ENCODE results near the gene SDC3. TPM values are rescaled to one million over a fixed set of nuclear protein-coding genes. Genes with fewer than 3 reads are reported as not detected.

The SDC3 gene
- total and polyA plus RNA-seq, 10 of the 15 experiments (the other 5 are each of a cell fraction or from before 2014, with no cell fraction given) = under 0.01 to 0.46 (median 0.07) TPM; not detected in 2

GRCh38 chr1:30867537-30867936, 41.0 kb downstream of the SDC3 start (continued):
- TF ChIP-seq RCOR1 (conservative IDR thresholded peaks at IDR 0.05; ENCODE audit: low read depth, low read length) = no peak
- no peak for TF ChIP-seq STAT1 (conservative IDR thresholded peaks at IDR 0.05)
- no peak for TF ChIP-seq POLR2AphosphoS2 (IDR thresholded peaks at IDR 0.05; ENCODE audit: low read depth, low read length)
- no peak for TF ChIP-seq PML (IDR thresholded peaks at IDR 0.05; ENCODE audit: low read length)
- TF ChIP-seq ATF2 (IDR thresholded peaks at IDR 0.05; ENCODE audit: low read length) = no peak
- no peak for TF ChIP-seq RBBP5 (conservative IDR thresholded peaks at IDR 0.05)

- in situ Hi-C loops (cut with MboI) = no loop called here
- 11% methylated on average over 3 of the region's 3 CpGs for WGBS (ENCODE audit: insufficient coverage, insufficient replicate concordance, low lambda C conversion rate, missing lambda C conversion rate)
- Histone ChIP-seq H3K27me3 (replicated peaks in 1 of 2; ENCODE audit: control insufficient read depth in 2 of 2, insufficient read depth in 2 of 2, low read length in 1 of 2) (peaks cover 4 to 7% of the 10 kb centered on the region in 2 experiments; a peak in 3 of 4 replicates), H3K9me3 (replicated peaks; ENCODE audit: control insufficient read depth, insufficient read depth, low read length) (no peaks in the 10 kb centered on the region), H3K4me1 (ENCODE audit: control insufficient read depth, insufficient read depth, low read length) (peaks cover 9% of the 10 kb centered on the region), H3K4me3 (no peak overlapping the region), H3K4me2 (ENCODE audit: control insufficient read depth, insufficient read depth) (no peak overlapping the region), H4K20me1 (ENCODE audit: control insufficient read depth, insufficient read depth) (peaks cover 2% of the 10 kb centered on the region; the same call in 1 of the 2 replicates), H2AFZ (ENCODE audit: control insufficient read depth, low read depth, low read length) (no peak overlapping the region), H3K36me3 (ENCODE audit: control insufficient read depth in 2 of 2, insufficient read depth in 2 of 2, low read length in 1 of 2) (no peaks in the 10 kb centered on the region), H3K79me2 (ENCODE audit: control insufficient read depth, insufficient read depth, low read length) (no peaks in the 10 kb centered on the region), H3K27ac (ENCODE audit: control insufficient read depth, insufficient read depth) (no peak overlapping the region), H3K9ac (ENCODE audit: control insufficient read depth, insufficient read depth, low read length) (no peak overlapping the region)
- no peak for FAIRE-seq
- ChIA-PET POLR2A (interaction anchor here (0.5 to 0.6 kb wide), 2 partner anchors 95 to 142 kb away, joined by 3 read pairs; no protein-coding TSS in a partner anchor), CTCF (interaction anchor here (1.3 kb wide), 1 partner anchor 44 kb away, joined by 3 read pairs; no protein-coding TSS in a partner anchor), SMC1A (ENCODE audit: uncharacterized antibody, unreplicated experiment) (no interaction called here), RAD21 (ENCODE audit: unreplicated experiment) (interaction anchor here (0.7 to 1.2 kb wide), 2 partner anchors 8 to 65 kb away, joined by 3 to 7 read pairs; no protein-coding TSS in a partner anchor)
- ATAC-seq = no peak
- intact Hi-C loops (cut with micrococcal nuclease; ENCODE audit: unreplicated experiment) = no loop called here
- no TSS peak for BruUV-seq (replicated peaks)
- DNase-seq (ENCODE audit: low read depth, low spot score) = no peak
- TF ChIP-seq CREB1 (IDR thresholded peaks at IDR 0.05; ENCODE audit: low read depth) (no peak), DPF2 (IDR thresholded peaks at IDR 0.05) (no peak), KDM1A (IDR thresholded peaks at IDR 0.05; ENCODE audit: borderline replicate concordance) (no peak), BHLHE40 (IDR thresholded peaks at IDR 0.05; ENCODE audit: borderline replicate concordance in 1 of 2, low read depth in 2 of 2, low read length in 1 of 2) (no peak), SMAD1 (IDR thresholded peaks at IDR 0.05; ENCODE audit: low read depth, partially characterized antibody) (no peak), YY1 (IDR thresholded peaks at IDR 0.05; ENCODE audit: low read depth, low read length) (no peak), SUPT20H (IDR thresholded peaks at IDR 0.05; ENCODE audit: borderline replicate concordance, control insufficient read depth, low read depth, low read length) (no peak), NFYA (IDR thresholded peaks at IDR 0.05; ENCODE audit: borderline replicate concordance, low read depth, low read length) (no peak), CBX3 (IDR thresholded peaks at IDR 0.05; ENCODE audit: borderline replicate concordance, low read depth) (no peak), FOXK2 (IDR thresholded peaks at IDR 0.05) (no peak), ETV6 (conservative IDR thresholded peaks at IDR 0.05 in 1 of 2, IDR thresholded peaks at IDR 0.05 in 1 of 2; ENCODE audit: borderline replicate concordance in 1 of 2, low read depth in 1 of 2) (no peak)
- TF ChIP-seq, protein P1, sequence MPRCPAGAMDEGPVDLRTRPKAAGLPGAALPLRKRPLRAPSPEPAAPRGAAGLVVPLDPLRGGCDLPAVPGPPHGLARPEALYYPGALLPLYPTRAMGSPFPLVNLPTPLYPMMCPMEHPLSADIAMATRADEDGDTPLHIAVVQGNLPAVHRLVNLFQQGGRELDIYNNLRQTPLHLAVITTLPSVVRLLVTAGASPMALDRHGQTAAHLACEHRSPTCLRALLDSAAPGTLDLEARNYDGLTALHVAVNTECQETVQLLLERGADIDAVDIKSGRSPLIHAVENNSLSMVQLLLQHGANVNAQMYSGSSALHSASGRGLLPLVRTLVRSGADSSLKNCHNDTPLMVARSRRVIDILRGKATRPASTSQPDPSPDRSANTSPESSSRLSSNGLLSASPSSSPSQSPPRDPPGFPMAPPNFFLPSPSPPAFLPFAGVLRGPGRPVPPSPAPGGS (IDR thresholded peaks at IDR 0.05; ENCODE audit: borderline replicate concordance, insufficient read depth, low read depth, low read length, poor library complexity, severe bottlenecking) = no peak
- TF ChIP-seq, protein P2, sequence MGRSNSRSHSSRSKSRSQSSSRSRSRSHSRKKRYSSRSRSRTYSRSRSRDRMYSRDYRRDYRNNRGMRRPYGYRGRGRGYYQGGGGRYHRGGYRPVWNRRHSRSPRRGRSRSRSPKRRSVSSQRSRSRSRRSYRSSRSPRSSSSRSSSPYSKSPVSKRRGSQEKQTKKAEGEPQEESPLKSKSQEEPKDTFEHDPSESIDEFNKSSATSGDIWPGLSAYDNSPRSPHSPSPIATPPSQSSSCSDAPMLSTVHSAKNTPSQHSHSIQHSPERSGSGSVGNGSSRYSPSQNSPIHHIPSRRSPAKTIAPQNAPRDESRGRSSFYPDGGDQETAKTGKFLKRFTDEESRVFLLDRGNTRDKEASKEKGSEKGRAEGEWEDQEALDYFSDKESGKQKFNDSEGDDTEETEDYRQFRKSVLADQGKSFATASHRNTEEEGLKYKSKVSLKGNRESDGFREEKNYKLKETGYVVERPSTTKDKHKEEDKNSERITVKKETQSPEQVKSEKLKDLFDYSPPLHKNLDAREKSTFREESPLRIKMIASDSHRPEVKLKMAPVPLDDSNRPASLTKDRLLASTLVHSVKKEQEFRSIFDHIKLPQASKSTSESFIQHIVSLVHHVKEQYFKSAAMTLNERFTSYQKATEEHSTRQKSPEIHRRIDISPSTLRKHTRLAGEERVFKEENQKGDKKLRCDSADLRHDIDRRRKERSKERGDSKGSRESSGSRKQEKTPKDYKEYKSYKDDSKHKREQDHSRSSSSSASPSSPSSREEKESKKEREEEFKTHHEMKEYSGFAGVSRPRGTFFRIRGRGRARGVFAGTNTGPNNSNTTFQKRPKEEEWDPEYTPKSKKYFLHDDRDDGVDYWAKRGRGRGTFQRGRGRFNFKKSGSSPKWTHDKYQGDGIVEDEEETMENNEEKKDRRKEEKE (IDR thresholded peaks at IDR 0.05) = no peak
Observed at GRCh38 chr1:30866594-30866993, 42.0 kb downstream of the SDC3 start.
